Measurements from ENCODE around the gene TNPO2.

TNPO2 gene

GRCh38 chr19:12675399-12675798, 48.3 kb downstream of the TNPO2 start:
- no peak for DNase-seq

- DNase-seq: no peak
Observed at GRCh38 chr19:12672744-12673143, 51.0 kb downstream of the TNPO2 start.

GRCh38 chr19:12670159-12670928, 53.4 kb downstream of the TNPO2 start:
- DNase-seq: no peak

DNA sequence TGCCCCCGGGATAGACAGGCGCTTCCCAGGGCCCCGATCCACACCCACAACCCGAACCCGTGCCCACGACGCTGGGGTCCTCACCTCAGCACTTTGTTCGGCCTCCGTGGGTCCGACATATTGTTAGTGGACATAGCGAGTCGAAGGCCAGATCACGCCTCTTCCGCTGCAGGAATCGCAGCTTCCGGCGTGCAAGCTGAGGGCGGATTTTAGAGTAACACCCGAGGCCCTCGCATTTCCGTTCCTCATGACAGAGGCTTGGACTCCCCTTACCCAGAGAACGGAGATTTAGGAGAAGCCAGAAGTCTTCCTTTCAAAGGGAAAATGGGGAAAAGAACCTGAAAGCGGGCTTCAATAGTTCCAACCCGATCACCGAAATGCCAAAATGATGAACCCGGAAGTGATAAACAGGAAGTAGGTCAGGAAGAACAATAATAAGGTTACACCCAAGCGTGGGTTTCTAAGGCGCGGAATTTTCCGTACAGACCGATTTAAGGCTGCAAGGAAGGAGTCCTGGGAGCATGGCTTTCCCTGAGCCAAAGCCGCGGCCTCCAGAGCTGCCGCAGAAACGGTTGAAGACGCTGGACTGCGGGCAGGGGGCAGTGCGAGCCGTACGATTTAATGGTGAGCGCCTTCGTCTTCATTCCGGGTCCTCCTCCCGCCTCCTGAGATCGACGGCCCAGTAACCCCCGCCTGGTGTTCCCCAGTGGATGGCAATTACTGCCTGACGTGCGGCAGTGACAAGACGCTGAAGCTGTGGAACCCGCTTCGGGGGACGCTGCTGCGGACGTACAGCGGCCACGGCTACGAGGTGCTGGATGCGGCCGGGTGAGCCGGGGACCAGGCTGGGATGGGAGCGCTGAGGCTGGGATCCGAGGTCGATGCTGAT, 54.2 kb downstream of the TNPO2 start:
- DNase-seq: peak; percentile 86 to 91 (median 90)

- peak; percentile 55 to 79 (median 66) for DNase-seq
Observed at GRCh38 chr19:12668932-12669269, 54.8 kb downstream of the TNPO2 start.

DNA sequence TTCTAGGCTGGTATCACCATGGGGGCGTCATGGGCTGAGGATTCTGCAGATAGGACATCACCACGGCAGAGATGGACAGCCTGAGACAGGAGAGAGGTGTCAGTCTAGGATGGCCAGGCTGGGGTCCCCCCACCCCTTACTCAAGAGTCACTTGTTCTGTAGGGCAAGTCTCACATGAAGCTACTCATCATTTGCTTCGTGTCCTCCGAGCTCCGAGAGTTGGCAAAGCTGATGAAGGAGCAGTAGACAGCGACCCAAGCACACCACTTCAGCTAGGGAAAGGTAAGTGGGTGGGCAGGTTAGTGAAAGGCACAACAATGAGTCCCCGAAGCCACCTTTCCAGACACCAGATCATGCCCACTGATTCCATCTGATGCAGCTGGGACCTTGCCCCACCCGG, 55.4 kb downstream of the TNPO2 start:
- peak in 1 of 4 experiments; percentile 1 for DNase-seq

GRCh38 chr19:12667731-12668302, 55.9 kb downstream of the TNPO2 start:
- peak; percentile 28 to 73 (median 57) for DNase-seq

GRCh38 chr19:12666265-12667048, 57.3 kb downstream of the TNPO2 start, which contains the start of the genes MAN2B1 and WDR83:
Gene MAN2B1, minus strand, starts transcription at chr19:12666742. Its CDS starts 41 bp downstream, at chr19:12666701.
Gene WDR83, plus strand, starts transcription at chr19:12666807. Its CDS starts 2,984 bp downstream, at chr19:12669791.
- peak; percentile 91 to 96 (median 94) for DNase-seq

DNA sequence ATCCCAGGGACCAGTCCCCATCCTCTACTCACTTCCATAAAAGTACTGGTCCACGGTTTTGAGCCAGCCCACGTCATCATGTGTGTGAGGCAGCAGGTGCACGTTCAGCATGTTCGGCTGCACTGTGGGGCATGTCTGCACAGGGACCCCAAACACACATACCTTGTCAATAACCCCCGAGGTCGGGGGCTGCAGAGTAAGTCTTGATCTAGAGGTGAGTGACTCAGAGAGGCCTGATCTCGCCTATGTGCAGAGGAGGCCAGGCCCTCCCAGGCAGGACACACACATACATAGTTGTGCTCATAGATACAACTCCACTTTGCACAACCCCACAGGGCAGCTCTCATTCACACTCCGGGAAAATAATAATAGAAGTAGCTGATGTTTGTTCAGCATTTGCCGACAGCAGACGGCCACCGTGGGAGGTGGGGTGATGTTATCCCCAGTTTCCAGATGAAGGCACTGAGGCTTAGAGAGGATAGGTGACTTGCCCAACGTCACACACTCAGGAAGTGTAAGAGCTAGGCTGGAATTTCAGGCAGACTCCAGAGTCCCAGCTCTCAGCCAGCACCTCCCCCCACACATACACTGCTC, 58.0 kb downstream of the TNPO2 start:
- DNase-seq: peak; percentile 49 to 64 (median 58)

- DNase-seq: peak; percentile 94 to 98 (median 96)
Observed at GRCh38 chr19:12665281-12665573, 58.5 kb downstream of the TNPO2 start.

DNA sequence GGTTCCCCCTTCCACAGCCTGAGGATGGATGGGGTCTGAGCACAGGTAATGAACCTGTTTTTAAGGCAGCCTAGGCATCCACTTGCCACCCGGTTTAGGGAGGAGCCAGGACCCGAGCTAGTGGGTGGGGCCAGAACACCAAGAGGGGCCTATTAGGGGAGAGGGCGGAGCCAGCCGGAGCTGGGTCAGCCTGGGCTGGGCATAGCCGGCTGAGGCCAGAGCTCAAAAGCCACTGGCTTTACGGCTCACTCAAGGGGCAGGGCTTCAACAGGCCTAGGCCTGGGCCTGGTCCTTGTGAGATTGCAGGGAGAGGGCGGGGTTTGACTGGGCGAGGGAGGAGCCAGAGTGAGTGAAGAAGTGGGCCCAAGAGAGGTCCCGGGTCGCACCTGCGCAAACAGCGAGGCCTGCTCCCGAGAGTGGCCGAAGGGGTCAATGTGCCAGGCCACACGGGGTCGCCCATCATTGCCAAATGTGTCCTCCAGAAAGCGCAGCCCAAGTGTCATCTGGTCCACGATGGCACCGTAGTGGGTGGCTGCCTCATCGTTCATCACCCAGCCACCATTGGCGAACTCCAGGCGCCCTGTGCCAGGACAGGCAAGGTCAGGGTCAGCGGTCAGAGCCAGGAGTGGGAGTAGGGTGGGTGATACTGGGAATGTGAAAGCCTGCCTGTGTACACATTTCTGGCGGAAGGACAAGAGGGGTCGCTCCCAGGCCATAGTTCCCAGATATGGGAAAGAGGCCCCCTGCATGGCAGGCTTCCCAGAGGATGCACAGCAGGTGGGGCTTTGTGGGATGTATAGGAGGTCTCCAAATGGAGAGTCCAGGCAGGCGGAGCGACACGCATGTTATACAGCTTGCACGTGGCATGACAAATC, 59.1 kb downstream of the TNPO2 start:
- DNase-seq: peak in 1 of 4 experiments; percentile 10

DNA sequence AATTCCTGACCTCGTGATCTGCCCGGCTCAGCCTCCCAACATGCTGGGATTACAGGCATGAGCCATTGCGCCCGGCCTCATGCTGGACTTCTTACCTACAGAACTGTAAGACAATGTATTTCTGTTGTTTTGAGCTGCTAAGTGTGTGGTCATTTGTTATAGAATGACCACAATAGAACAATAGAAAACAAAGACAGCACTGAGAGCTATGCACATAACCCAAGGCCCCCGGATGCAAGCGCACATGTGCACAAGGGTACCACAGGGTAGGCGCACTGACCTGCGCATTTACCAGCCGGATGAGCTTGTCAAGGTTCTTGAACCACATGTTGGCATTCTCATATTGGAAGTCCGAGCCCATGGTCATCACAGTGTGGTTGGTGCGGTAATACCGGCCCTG, 62.8 kb downstream of the TNPO2 start:
- DNase-seq: peak in 1 of 4 experiments; percentile 1

GRCh38 chr19:12657966-12658365, 65.8 kb downstream of the TNPO2 start:
- DNase-seq: no peak

- DNase-seq: peak in 1 of 4 experiments; percentile 25
Observed at GRCh38 chr19:12656899-12657571, 66.7 kb downstream of the TNPO2 start.

DNA sequence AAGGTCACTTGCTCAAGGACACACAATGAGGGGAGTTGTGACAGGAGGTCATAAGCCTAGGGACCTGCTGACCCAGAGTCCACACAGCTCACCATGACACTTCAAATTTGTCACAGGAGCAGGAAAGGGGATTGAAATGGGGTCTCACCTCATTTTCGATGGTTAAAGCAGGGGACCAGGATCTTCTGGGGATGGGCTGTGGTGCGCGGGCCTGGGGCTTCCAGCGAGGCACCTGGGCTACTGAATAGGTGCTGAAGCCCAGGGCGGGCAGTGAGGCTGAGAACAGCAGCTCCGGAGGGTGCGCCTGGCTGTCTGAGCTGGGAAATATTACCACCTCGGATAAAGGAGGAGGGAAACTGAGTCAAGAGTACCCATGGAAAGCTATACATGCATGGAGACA, 68.2 kb downstream of the TNPO2 start:
- no peak for DNase-seq

- no peak for DNase-seq
Observed at GRCh38 chr19:12652219-12652618, 71.5 kb downstream of the TNPO2 start.

GRCh38 chr19:12649941-12650340, 73.8 kb downstream of the TNPO2 start:
- no peak for DNase-seq
